Mesenchymal stem cell (in vitro differentiated cells and primary cell): Measurements from ENCODE around the gene PKIB.

ENCODE experiments used
- DNase-seq: peaks from one replicate; pipeline ENCODE4 v3.0.0-alpha.2; 2013
- H2AFZ ChIP-seq: one replicate; pipeline ENCODE4 v1.6.1; 2013; ENCODE audit warnings: low read depth, mild to moderate bottlenecking, control low read depth, inconsistent platforms, low read length, moderate library complexity
- H2AK5ac ChIP-seq: 2 replicates; pipeline ENCODE4 v1.6.1; 2013; ENCODE audit warnings: low read length, moderate library complexity, mild to moderate bottlenecking, inconsistent platforms; ENCODE audit not compliant: severe bottlenecking
- H2BK120ac ChIP-seq: one replicate; pipeline ENCODE4 v1.6.1; 2013; ENCODE audit warnings: low read depth, mild to moderate bottlenecking, inconsistent platforms, low read length, moderate library complexity
- H2BK12ac ChIP-seq, 2 experiments: one replicate each; pipeline ENCODE4 v1.6.1; 2013; ENCODE audit warnings: inconsistent platforms in 2 of 2, low read length in 2 of 2, mild to moderate bottlenecking in 2 of 2, moderate library complexity in 2 of 2, control low read depth in 1 of 2
- H2BK15ac ChIP-seq: one replicate; pipeline ENCODE4 v1.6.1; 2013; ENCODE audit warnings: mild to moderate bottlenecking, low read depth, inconsistent platforms; ENCODE audit not compliant: poor library complexity, severe bottlenecking
- H2BK5ac ChIP-seq: 2 replicates; pipeline ENCODE4 v1.6.1; 2013; ENCODE audit warnings: low read depth, mild to moderate bottlenecking, low read length, control low read depth, inconsistent platforms; ENCODE audit not compliant: poor library complexity, severe bottlenecking
- H3K14ac ChIP-seq, 2 experiments: one replicate each; pipeline ENCODE4 v1.6.1; 2013; ENCODE audit warnings: inconsistent platforms in 2 of 2, low read length in 2 of 2, control low read depth in 1 of 2, mild to moderate bottlenecking in 1 of 2, moderate library complexity in 1 of 2
- H3K18ac ChIP-seq, 2 experiments: one replicate each; pipeline ENCODE4 v1.6.1; 2013; ENCODE audit warnings: inconsistent platforms in 2 of 2, low read length in 2 of 2, control low read depth in 1 of 2, low read depth in 1 of 2, mild to moderate bottlenecking in 1 of 2
- H3K23ac ChIP-seq, 2 experiments: one replicate each; pipeline ENCODE4 v1.6.1; 2013; ENCODE audit warnings: inconsistent platforms in 2 of 2, low read length in 2 of 2, mild to moderate bottlenecking in 2 of 2, moderate library complexity in 2 of 2, control low read depth in 1 of 2
- H3K27ac ChIP-seq: 2 replicates; pipeline ENCODE4 v1.5.1; 2013; ENCODE audit warnings: mild to moderate bottlenecking, moderate library complexity, low read length, control low read depth, inconsistent platforms; ENCODE audit not compliant: poor library complexity, severe bottlenecking
- H3K27me3 ChIP-seq, 2 experiments: 2 replicates each; pipeline versions ENCODE4 v1.6.1 to v1.7.0; 2013; ENCODE audit warnings: low read length in 2 of 2, mild to moderate bottlenecking in 2 of 2, moderate library complexity in 2 of 2, control low read depth in 1 of 2, inconsistent platforms in 1 of 2; ENCODE audit not compliant: control insufficient read depth in 1 of 2, insufficient read depth in 1 of 2
- H3K36me3 ChIP-seq, 2 experiments: 2 replicates each; pipeline versions ENCODE4 v1.6.1 to v1.7.0; 2013; ENCODE audit warnings: low read length in 2 of 2, control low read depth in 1 of 2, inconsistent platforms in 1 of 2, low read depth in 1 of 2, mild to moderate bottlenecking in 1 of 2; ENCODE audit not compliant: insufficient read depth in 2 of 2, control insufficient read depth in 1 of 2
- H3K4ac ChIP-seq, 2 experiments: one replicate each; pipeline ENCODE4 v1.6.1; 2013; ENCODE audit warnings: inconsistent platforms in 2 of 2, low read length in 2 of 2, mild to moderate bottlenecking in 2 of 2, moderate library complexity in 2 of 2, control low read depth in 1 of 2, low read depth in 1 of 2
- H3K4me1 ChIP-seq: 2 replicates; pipeline ENCODE4 v1.6.1; 2013; ENCODE audit warnings: low read depth, low read length, control low read depth; ENCODE audit not compliant: control insufficient read depth, insufficient read depth
- H3K4me2 ChIP-seq: 2 replicates; pipeline ENCODE4 v1.6.1; 2013; ENCODE audit warnings: low read length, mild to moderate bottlenecking, inconsistent platforms; ENCODE audit not compliant: poor library complexity, severe bottlenecking
- H3K4me3 ChIP-seq, 2 experiments: 2 replicates each; pipeline versions ENCODE4 v1.5.1 to v1.7.0; 2013; ENCODE audit warnings: low read length in 2 of 2, mild to moderate bottlenecking in 2 of 2, control low read depth in 1 of 2, low read depth in 1 of 2; ENCODE audit not compliant: insufficient read depth in 1 of 2
- H3K79me1 ChIP-seq: replicated peaks from 2 replicates; pipeline ENCODE4 v1.6.1; 2013; ENCODE audit warnings: mild to moderate bottlenecking, control low read depth, low read length, inconsistent platforms; ENCODE audit not compliant: poor library complexity, severe bottlenecking
- H3K9ac ChIP-seq: 2 replicates; pipeline ENCODE4 v1.7.0; 2013; ENCODE audit warnings: mild to moderate bottlenecking, low read length, moderate library complexity
- H3K9me3 ChIP-seq: 2 replicates; pipeline ENCODE4 v1.7.0; 2013; ENCODE audit warnings: mild to moderate bottlenecking, low read length; ENCODE audit not compliant: control insufficient read depth
- H4K8ac ChIP-seq: one replicate; pipeline ENCODE4 v1.6.1; 2013; ENCODE audit warnings: inconsistent platforms, mild to moderate bottlenecking, low read length, moderate library complexity
- H4K91ac ChIP-seq: one replicate; pipeline ENCODE4 v1.6.1; 2013; ENCODE audit warnings: mild to moderate bottlenecking, low read length, inconsistent platforms
- WGBS: methylation state at CpG from one replicate; pipeline ENCODE4 v1.1.7; 2013; ENCODE audit warnings: mixed read lengths; 5-methylcytosine and 5-hydroxymethylcytosine counted together

Gene PKIB

DNA sequence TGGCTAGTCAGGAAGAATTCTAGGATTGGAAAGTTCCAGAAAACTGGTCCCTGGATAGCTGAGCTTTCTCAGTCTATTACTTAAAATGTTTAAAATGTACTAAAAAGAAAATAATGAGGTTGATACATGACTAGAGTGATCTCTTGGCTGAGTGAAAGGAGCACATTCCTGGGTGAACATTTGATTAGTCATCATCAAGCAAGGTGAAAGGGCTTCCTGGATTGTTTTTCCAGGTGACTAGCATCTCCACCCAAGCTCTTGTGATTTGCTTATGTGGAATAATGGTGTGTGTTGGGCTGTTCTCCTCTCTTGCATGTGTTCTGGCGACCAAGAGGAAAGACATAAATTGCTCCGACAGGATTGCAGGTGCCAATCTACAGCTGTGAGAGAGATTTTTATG, 42.9 kb downstream of the PKIB start:
- Histone ChIP-seq H3K36me3 (no peaks in the 10 kb centered on the region), H3K23ac (no peak overlapping the region), H3K27me3 (no peaks in the 10 kb centered on the region), H4K91ac (no peak overlapping the region), H3K27ac (peak overlapping the region; percentile 99), H2BK15ac (no peak overlapping the region), H2AFZ (no peak overlapping the region), H3K4me1 (peaks cover 6% of the 10 kb centered on the region), H3K4me2 (no peak overlapping the region), H3K79me1 (peaks cover 10% of the 10 kb centered on the region), H2BK12ac (no peak overlapping the region), H2BK5ac (peak overlapping the region; percentile 93), H3K18ac (peak overlapping the region in 1 of 2 experiments; percentile 18), H3K9ac (no peak overlapping the region), H3K14ac (no peak overlapping the region), H2AK5ac (peak overlapping the region; percentile 93), H4K8ac (no peak overlapping the region), H2BK120ac (no peak overlapping the region), H3K4me3 (no peak overlapping the region), H3K9me3 (no peaks in the 10 kb centered on the region), H3K4ac (no peak overlapping the region)
- WGBS: 100% methylated on average over 2 of the region's 2 CpGs
- no peak for DNase-seq

GRCh38 chr6:122654012-122654411, 43.8 kb downstream of the PKIB start:
- WGBS: 91% methylated on average over 2 of the region's 2 CpGs
- Histone ChIP-seq H3K9me3 (no peaks in the 10 kb centered on the region), H3K14ac (no peak overlapping the region), H3K27me3 (no peaks in the 10 kb centered on the region), H3K4me1 (peaks cover 4% of the 10 kb centered on the region), H3K36me3 (no peaks in the 10 kb centered on the region), H3K4me3 (no peak overlapping the region), H2BK12ac (no peak overlapping the region), H3K23ac (no peak overlapping the region), H3K27ac (peak overlapping the region; percentile 99), H4K91ac (no peak overlapping the region), H2BK5ac (peak overlapping the region; percentile 39), H2BK15ac (no peak overlapping the region), H2AFZ (no peak overlapping the region), H2BK120ac (no peak overlapping the region), H3K4ac (no peak overlapping the region), H3K18ac (no peak overlapping the region), H2AK5ac (peak overlapping the region; percentile 90), H3K9ac (no peak overlapping the region), H4K8ac (no peak overlapping the region), H3K4me2 (no peak overlapping the region), H3K79me1 (peaks cover 7% of the 10 kb centered on the region)
- DNase-seq: no peak

DNA sequence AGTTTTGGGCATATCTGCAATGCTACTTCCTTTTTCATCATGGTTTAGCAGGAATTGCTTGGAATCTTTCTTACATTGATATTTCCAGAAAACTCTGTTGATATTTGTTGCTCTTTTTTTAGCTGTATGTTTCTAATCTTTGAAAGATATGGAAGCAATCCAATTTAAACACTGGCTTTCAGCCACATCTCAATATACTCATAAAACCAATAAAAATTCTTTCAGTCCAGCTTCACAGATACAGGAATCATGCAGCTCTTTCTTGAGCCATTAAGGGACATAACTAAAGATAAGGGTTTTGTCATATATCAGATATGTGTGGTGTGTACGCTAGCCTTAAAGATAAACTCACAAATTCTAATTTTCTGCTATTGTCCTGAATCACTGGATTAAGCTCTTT, 47.4 kb downstream of the PKIB start:
- Histone ChIP-seq H2BK15ac (no peak overlapping the region), H3K27ac (no peak overlapping the region), H4K8ac (no peak overlapping the region), H3K18ac (no peak overlapping the region), H3K4me3 (no peak overlapping the region), H3K36me3 (no peaks in the 10 kb centered on the region), H2AFZ (no peak overlapping the region), H3K9me3 (no peaks in the 10 kb centered on the region), H3K4me2 (no peak overlapping the region), H4K91ac (no peak overlapping the region), H3K4ac (no peak overlapping the region), H3K4me1 (peaks cover 4% of the 10 kb centered on the region), H3K9ac (no peak overlapping the region), H3K14ac (no peak overlapping the region), H2BK5ac (no peak overlapping the region), H3K79me1 (peaks cover 6% of the 10 kb centered on the region), H2AK5ac (no peak overlapping the region), H3K27me3 (no peaks in the 10 kb centered on the region), H3K23ac (no peak overlapping the region), H2BK120ac (no peak overlapping the region), H2BK12ac (no peak overlapping the region)
- WGBS: no CpG with 5 or more reads among the region's 1 CpG
- DNase-seq: peak; percentile 18

DNA sequence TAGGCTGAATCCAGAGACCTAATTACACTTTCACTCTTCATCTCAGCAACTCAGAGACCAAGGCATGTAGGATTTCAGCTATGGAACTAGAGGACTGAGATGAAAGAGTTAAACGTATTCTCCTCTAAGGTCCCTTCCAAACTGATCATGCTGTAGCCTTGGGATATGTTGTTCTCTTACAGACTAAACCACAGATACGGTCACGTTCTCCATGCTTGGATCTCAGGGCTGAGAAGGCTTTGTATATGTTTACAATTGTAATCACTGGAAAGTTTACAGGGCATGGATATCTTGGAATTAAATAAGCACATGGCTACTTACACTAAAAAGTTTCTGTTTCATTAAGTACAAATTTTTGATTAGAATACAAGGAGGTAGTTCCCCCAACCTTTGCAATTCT, 50.1 kb downstream of the PKIB start:
- Histone ChIP-seq H3K27ac (no peak overlapping the region), H3K23ac (no peak overlapping the region), H3K36me3 (no peaks in the 10 kb centered on the region), H3K9ac (no peak overlapping the region), H3K14ac (no peak overlapping the region), H4K8ac (no peak overlapping the region), H3K4me3 (no peak overlapping the region), H2AK5ac (no peak overlapping the region), H3K4ac (no peak overlapping the region), H3K4me2 (no peak overlapping the region), H3K4me1 (peaks cover 2% of the 10 kb centered on the region), H2BK12ac (no peak overlapping the region), H3K9me3 (no peaks in the 10 kb centered on the region), H2AFZ (no peak overlapping the region), H3K27me3 (no peaks in the 10 kb centered on the region), H3K18ac (no peak overlapping the region), H2BK120ac (no peak overlapping the region), H4K91ac (no peak overlapping the region), H2BK15ac (no peak overlapping the region), H3K79me1 (peaks cover 17% of the 10 kb centered on the region), H2BK5ac (no peak overlapping the region)
- WGBS: no CpG with 5 or more reads among the region's 3 CpGs
- peak; percentile 63 for DNase-seq
